HG03108 (cell line): ENCODE measurements around the gene GABBR2.

Experiments used
- ATAC-seq: cut with Tn5 transposase; IDR thresholded peaks from one replicate; pipeline ENCODE4 v1.9.1; 2021; ENCODE audit warnings: moderate library complexity; ENCODE audit not compliant: unreplicated experiment

GABBR2 gene

GRCh38 chr9:98416294-98417248, 292.2 kb downstream of the GABBR2 start:
- no peak for ATAC-seq

- no peak for ATAC-seq
Measured at GRCh38 chr9:98415782-98416181, 293.0 kb downstream of the GABBR2 start.

GRCh38 chr9:98413084-98413483, 295.7 kb downstream of the GABBR2 start:
- no peak for ATAC-seq

GRCh38 chr9:98412101-98412842, 296.5 kb downstream of the GABBR2 start:
- ATAC-seq = no peak

GRCh38 chr9:98410185-98410697, 298.5 kb downstream of the GABBR2 start:
- ATAC-seq = no peak

- ATAC-seq = no peak
Measured at GRCh38 chr9:98409719-98410118, 299.0 kb downstream of the GABBR2 start.

- no peak for ATAC-seq
Measured at GRCh38 chr9:98406469-98406868, 302.3 kb downstream of the GABBR2 start.

GRCh38 chr9:98404237-98404636, 304.5 kb downstream of the GABBR2 start:
- ATAC-seq = no peak

GRCh38 chr9:98403715-98404114, 305.0 kb downstream of the GABBR2 start:
- no peak for ATAC-seq

GRCh38 chr9:98402019-98402840, 306.5 kb downstream of the GABBR2 start:
- no peak for ATAC-seq

- ATAC-seq = no peak
Measured at GRCh38 chr9:98401140-98402018, 307.4 kb downstream of the GABBR2 start.

GRCh38 chr9:98399950-98400683, 308.6 kb downstream of the GABBR2 start:
- no peak for ATAC-seq

- ATAC-seq = no peak
Measured at GRCh38 chr9:98396656-98397055, 312.1 kb downstream of the GABBR2 start.

GRCh38 chr9:98396236-98396635, 312.5 kb downstream of the GABBR2 start:
- ATAC-seq = no peak

- no peak for ATAC-seq
Measured at GRCh38 chr9:98391867-98392266, 316.9 kb downstream of the GABBR2 start.

- ATAC-seq = no peak
Measured at GRCh38 chr9:98391406-98391805, 317.3 kb downstream of the GABBR2 start.

- no peak for ATAC-seq
Measured at GRCh38 chr9:98385751-98386150, 323.0 kb downstream of the GABBR2 start.

- no peak for ATAC-seq
Measured at GRCh38 chr9:98383758-98384157, 325.0 kb downstream of the GABBR2 start.
